GM12878 (cell line): ENCODE results near the gene MYH6. TPM values are rescaled to one million over a fixed set of nuclear protein-coding genes. Genes with fewer than 3 reads are reported as not detected.

Source experiments
- ATAC-seq: fragments of 200-7000 bp; cut with Tn5 transposase; 3 replicates; pipeline ENCODE4 v1.9.1; 2020; ENCODE audit warnings: mild to moderate bottlenecking, moderate library complexity
- BruUV-seq: library from RNA; stranded (reverse); fragments of 400-500 nt; replicated peaks from 2 replicates; lab custom pipeline; 2021; lab: Mats Ljungman, UMichigan
- CTCF ChIA-PET: fragments of 300-600 bp; sonication (Branson Sonifier 250); formaldehyde crosslinking; extraction: SDS; loops from one replicate; lab custom pipeline; 2021; ENCODE audit warnings: inconsistent platforms; lab: Yijun Ruan, JAX
- POLR2A ChIA-PET: fragments of 350-600 bp; formaldehyde crosslinking; extraction: SDS; loops from one replicate; lab custom pipeline; 2021; ENCODE audit warnings: inconsistent platforms; lab: Charles Lee
- RAD21 ChIA-PET: fragments of 300-600 bp; sonication (Branson Sonifier 250); formaldehyde crosslinking; loops from one replicate; lab custom pipeline; 2023; ENCODE audit warnings: antibody characterized with exemption; ENCODE audit not compliant: unreplicated experiment; lab: Charles Lee
- SMC1A ChIA-PET: fragments of 300-600 bp; sonication (Branson Sonifier 250); formaldehyde crosslinking; loops from one replicate; lab custom pipeline; 2023; ENCODE audit not compliant: unreplicated experiment, uncharacterized antibody; lab: Charles Lee
- DNase-seq: peaks from one replicate; pipeline ENCODE4 v3.0.0-alpha.2; 2011; ENCODE audit warnings: low read depth, low spot score
- FAIRE-seq: peaks from 3 replicates; lab custom pipeline; 2011; peaks lifted over from hg19 to GRCh38; lab: Jason Lieb, UNC
- H2AFZ ChIP-seq: 2 replicates; pipeline ENCODE4 v1.6.0; 2011; ENCODE audit warnings: low read depth, low read length, control low read depth; ENCODE audit not compliant: control insufficient read depth
- H3K27ac ChIP-seq: 2 replicates; pipeline ENCODE4 v1.5.1; 2011; ENCODE audit warnings: control low read depth; ENCODE audit not compliant: control insufficient read depth, insufficient read depth
- H3K27me3 ChIP-seq, 2 experiments: replicated peaks in 1 of 2; 2 replicates each; pipeline versions ENCODE4 v1.6.0 to v1.6.1; 2011; ENCODE audit warnings: low read length in 1 of 2; ENCODE audit not compliant: control insufficient read depth in 2 of 2, insufficient read depth in 2 of 2
- H3K36me3 ChIP-seq, 2 experiments: 2 replicates each; pipeline ENCODE4 v1.5.1; 2011; ENCODE audit warnings: low read length in 1 of 2; ENCODE audit not compliant: control insufficient read depth in 2 of 2, insufficient read depth in 2 of 2
- H3K4me1 ChIP-seq: 2 replicates; pipeline ENCODE4 v1.6.1; 2011; ENCODE audit warnings: mild to moderate bottlenecking, low read length, moderate library complexity, mixed read lengths; ENCODE audit not compliant: control insufficient read depth, insufficient read depth
- H3K4me2 ChIP-seq: 2 replicates; pipeline ENCODE4 v1.6.0; 2011; ENCODE audit warnings: control low read depth; ENCODE audit not compliant: control insufficient read depth, insufficient read depth
- H3K4me3 ChIP-seq: fragments of 200-600 bp; sonication (generic); 2 replicates; pipeline ENCODE4 v1.5.1; 2016
- H3K79me2 ChIP-seq: 2 replicates; pipeline ENCODE4 v1.6.0; 2011; ENCODE audit warnings: low read length; ENCODE audit not compliant: control insufficient read depth, insufficient read depth
- H3K9ac ChIP-seq: 2 replicates; pipeline ENCODE4 v1.8.0; 2011; ENCODE audit warnings: low read length, control low read depth, mixed read lengths; ENCODE audit not compliant: control insufficient read depth, insufficient read depth
- H3K9me3 ChIP-seq: replicated peaks from 3 replicates; pipeline ENCODE4 v1.5.1; 2011; ENCODE audit warnings: mild to moderate bottlenecking, low read length; ENCODE audit not compliant: control insufficient read depth, insufficient read depth
- H4K20me1 ChIP-seq: 2 replicates; pipeline ENCODE4 v1.6.0; 2011; ENCODE audit not compliant: control insufficient read depth, insufficient read depth
- BCL3 ChIP-seq: IDR thresholded peaks from 2 replicates; pipeline ENCODE4 v1.6.1; 2011; ENCODE audit warnings: borderline replicate concordance, low read depth, mild to moderate bottlenecking, moderate library complexity, low read length; ENCODE audit not compliant: insufficient read depth, poor library complexity, severe bottlenecking
- HDGF ChIP-seq: fragments of 450-650 bp; IDR thresholded peaks from 2 replicates; pipeline ENCODE4 v1.6.1; 2016; ENCODE audit warnings: antibody characterized with exemption
- JUND ChIP-seq: IDR thresholded peaks from 2 replicates; pipeline ENCODE4 v1.6.1; 2012; ENCODE audit warnings: low read depth, mild to moderate bottlenecking, low read length, improper control_type of control experiment, moderate library complexity
- NKRF ChIP-seq: fragments of 450-650 bp; conservative IDR thresholded peaks from 2 replicates; pipeline ENCODE4 v1.6.1; 2017; ENCODE audit warnings: mild to moderate bottlenecking, moderate library complexity
- ZNF622 ChIP-seq: fragments of 450-650 bp; IDR thresholded peaks from 2 replicates; pipeline ENCODE4 v1.6.1; 2017; ENCODE audit warnings: mild to moderate bottlenecking, inconsistent platforms
- WGBS: methylation state at CpG from one replicate; pipeline ENCODE4 v1.1.6; 2016; ENCODE audit warnings: low lambda C conversion rate; ENCODE audit not compliant: insufficient replicate concordance, insufficient coverage; ENCODE audit errors: missing lambda C conversion rate; 5-methylcytosine and 5-hydroxymethylcytosine counted together
- in situ Hi-C: fragments of 300-500 bp; cut with MboI; formaldehyde crosslinking; loops from 9 replicates; pipeline ENCODE4 v1.14.3; 2018; ENCODE audit warnings: mixed read lengths
- intact Hi-C: fragments of 100-400 bp; cut with micrococcal nuclease; formaldehyde crosslinking; loops from one replicate; pipeline ENCODE4 v1.14.2; 2022; ENCODE audit not compliant: unreplicated experiment
- polyA plus RNA-seq, 11 experiments: library from polyadenylated mRNA; depleted of rRNA in 4 of 11; unstranded in 6 of 11; stranded (reverse) in 5 of 11; fragments of >200 nt; fragmentation: Nextera tagmentation in 4 of 11; fragmentation: Illumina TruSeq in 1 of 11; extraction: Ambion mirVana in 4 of 11; extraction: Trizol in 1 of 11; gene quantifications; 1 replicate in 1 of 11; 2 replicates in 10 of 11; pipeline versions ENCODE4 v1.2.1 to v1.2.3, GENCODE V29; 2011 to 2016; ENCODE audit warnings: inconsistent platforms in 2 of 11, missing spikeins in 2 of 11, low read depth in 1 of 11
- total RNA-seq, 4 experiments: library from RNA; depleted of rRNA in 3 of 4; stranded (reverse); fragments of >200 nt in 3 of 4; fragmentation: Illumina TruSeq in 1 of 4; extraction: Trizol in 1 of 4; gene quantifications; 2 replicates each; pipeline versions ENCODE4 v1.2.1 to v1.2.3, GENCODE V29; 2013 to 2021

The MYH6 gene
- total and polyA plus RNA-seq, 10 of the 15 experiments (the other 5 are each of a cell fraction or from before 2014, with no cell fraction given) = 0.01 to 0.84 (median 0.05) TPM; not detected in 7

- DNase-seq = no peak
- TF ChIP-seq NKRF = no peak
- TF ChIP-seq JUND = no peak
- no peak for TF ChIP-seq HDGF
- TF ChIP-seq BCL3 = no peak
- no peak for TF ChIP-seq ZNF622
- TF ChIP-seq, all 136 proteins: peak for 0
- no TSS peak for BruUV-seq
- Histone ChIP-seq H3K27ac (no peak overlapping the region), H3K9ac (no peak overlapping the region), H3K36me3 (no peaks in the 10 kb centered on the region), H4K20me1 (no peaks in the 10 kb centered on the region), H3K4me3 (no peak overlapping the region), H3K79me2 (no peaks in the 10 kb centered on the region), H3K4me2 (no peak overlapping the region), H2AFZ (no peak overlapping the region), H3K9me3 (no peaks in the 10 kb centered on the region), H3K4me1 (no peaks in the 10 kb centered on the region), H3K27me3 (no peaks in the 10 kb centered on the region; a peak in 2 of 4 replicates)
- ChIA-PET POLR2A (no interaction called here), RAD21 (no interaction called here), SMC1A (no interaction called here), CTCF (interaction anchor here (0.6 kb wide), 1 partner anchor 425 kb away, joined by 4 read pairs; no protein-coding TSS in a partner anchor)
- ATAC-seq (no peak), FAIRE-seq (no peak)
- in situ Hi-C loops = no loop called here
- 35% methylated on average over 2 of the region's 2 CpGs for WGBS
- intact Hi-C loops = no loop called here
Measured at GRCh38 chr14:23385244-23385641, 22.8 kb downstream of the MYH6 start.
